Tibial nerve (tissue), 3 donors: ENCODE measurements around the gene FCRLB.

Experiments
- POLR2A ChIP-seq, 2 donors: fragments of 450-650 bp; IDR thresholded peaks; one replicate each; pipeline ENCODE4 v1.6.1; 2017; ENCODE audit warnings: antibody characterized with exemption in 2 of 2, mild to moderate bottlenecking in 2 of 2, moderate library complexity in 2 of 2
- TF ChIP-seq, protein P1 (sequence below), 5 experiments: fragments of 200-600 bp in 3 of 5; fragments of 450-650 bp in 2 of 5; sonication (generic) in 3 of 5; IDR thresholded peaks; one replicate each; pipeline ENCODE4 v1.5.1; 2016 to 2019; ENCODE audit warnings: antibody characterized with exemption in 5 of 5, mild to moderate bottlenecking in 3 of 5, moderate library complexity in 2 of 5

- TF ChIP-seq, protein P1, sequence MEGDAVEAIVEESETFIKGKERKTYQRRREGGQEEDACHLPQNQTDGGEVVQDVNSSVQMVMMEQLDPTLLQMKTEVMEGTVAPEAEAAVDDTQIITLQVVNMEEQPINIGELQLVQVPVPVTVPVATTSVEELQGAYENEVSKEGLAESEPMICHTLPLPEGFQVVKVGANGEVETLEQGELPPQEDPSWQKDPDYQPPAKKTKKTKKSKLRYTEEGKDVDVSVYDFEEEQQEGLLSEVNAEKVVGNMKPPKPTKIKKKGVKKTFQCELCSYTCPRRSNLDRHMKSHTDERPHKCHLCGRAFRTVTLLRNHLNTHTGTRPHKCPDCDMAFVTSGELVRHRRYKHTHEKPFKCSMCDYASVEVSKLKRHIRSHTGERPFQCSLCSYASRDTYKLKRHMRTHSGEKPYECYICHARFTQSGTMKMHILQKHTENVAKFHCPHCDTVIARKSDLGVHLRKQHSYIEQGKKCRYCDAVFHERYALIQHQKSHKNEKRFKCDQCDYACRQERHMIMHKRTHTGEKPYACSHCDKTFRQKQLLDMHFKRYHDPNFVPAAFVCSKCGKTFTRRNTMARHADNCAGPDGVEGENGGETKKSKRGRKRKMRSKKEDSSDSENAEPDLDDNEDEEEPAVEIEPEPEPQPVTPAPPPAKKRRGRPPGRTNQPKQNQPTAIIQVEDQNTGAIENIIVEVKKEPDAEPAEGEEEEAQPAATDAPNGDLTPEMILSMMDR (IDR thresholded peaks at IDR 0.05) = no peak
- no peak for TF ChIP-seq POLR2A (IDR thresholded peaks at IDR 0.05)
These were observed 55.9 kb downstream of the FCRLB start for GRCh38 chr1:161777261-161777660.
